Fibroblast of mammary gland (primary cell): ENCODE data around the gene PPM1M.

Experiments
- DNase-seq: peaks from one replicate; pipeline ENCODE4 v3.0.0-alpha.2; 2010; ENCODE audit warnings: low read depth
- H3K4me3 ChIP-seq: 2 replicates; pipeline ENCODE4 v1.5.1; 2011; ENCODE audit warnings: low read depth, mild to moderate bottlenecking, low read length, moderate library complexity; ENCODE audit not compliant: control insufficient read depth
- CTCF ChIP-seq: conservative IDR thresholded peaks from 2 replicates; pipeline ENCODE4 v1.5.1; 2011; ENCODE audit warnings: low read depth, low read length, inconsistent platforms; ENCODE audit not compliant: control insufficient read depth, insufficient read depth

PPM1M gene

GRCh38 chr3:52253314-52254304 is 8.1 kb downstream of the PPM1M start:
- no peak for TF ChIP-seq CTCF
- H3K4me3 ChIP-seq = no peak overlapping the region

GRCh38 chr3:52254608-52255007 is 9.0 kb downstream of the PPM1M start:
- no peak overlapping the region for H3K4me3 ChIP-seq
- no peak for TF ChIP-seq CTCF
- no peak for DNase-seq

More at GRCh38 chr3:52253314-52254304, 8.1 kb downstream of the PPM1M start:
- DNase-seq = no peak

- TF ChIP-seq CTCF = no peak
- no peak for DNase-seq
- H3K4me3 ChIP-seq = no peak overlapping the region
Measured at GRCh38 chr3:52256159-52256558, 10.6 kb downstream of the PPM1M start.

GRCh38 chr3:52256622-52257021 is 11.1 kb downstream of the PPM1M start:
- DNase-seq = no peak
- H3K4me3 ChIP-seq = no peak overlapping the region
- TF ChIP-seq CTCF = no peak

GRCh38 chr3:52257911-52258310 is 12.4 kb downstream of the PPM1M start:
- TF ChIP-seq CTCF = no peak
- H3K4me3 ChIP-seq = no peak overlapping the region
- DNase-seq = no peak

- no peak for DNase-seq
- no peak for TF ChIP-seq CTCF
- no peak overlapping the region for H3K4me3 ChIP-seq
Measured at GRCh38 chr3:52259035-52259434, 13.5 kb downstream of the PPM1M start.
